ENCODE data around the gene HHATL. TPM values are rescaled to one million over a fixed set of nuclear protein-coding genes. Genes with fewer than 3 reads are reported as not detected.

HHATL gene
- total RNA-seq, 3 donors from 2014 or later (not counting 1 experiment from before 2014, with no cell fraction given) = not detected

GRCh38 chr3:42707620-42708355 is 5.2 kb upstream of the HHATL start:
- H3K4me1 ChIP-seq (ENCODE audit: control insufficient read depth, insufficient read depth, low read length) = no peaks in the 10 kb centered on the region
- H3K27ac Mint-ChIP-seq = no peak overlapping the region
- H3K36me3 ChIP-seq (ENCODE audit: control insufficient read depth, insufficient read depth, low read length) = no peaks in the 10 kb centered on the region
- WGBS (ENCODE audit: insufficient coverage) = 86% methylated on average over 8 of the region's 8 CpGs
- H3K4me3 ChIP-seq (ENCODE audit: low read length) = no peak overlapping the region
- H3K27ac ChIP-seq (ENCODE audit: low read length) = no peak overlapping the region
- no peak for TF ChIP-seq CTCF (IDR thresholded peaks at IDR 0.05)
- no peak overlapping the region for H3K4me3 Mint-ChIP-seq
- ATAC-seq = no peak
- intact Hi-C loops (cut with micrococcal nuclease) = no loop called here
- H3K9me3 ChIP-seq (ENCODE audit: control insufficient read depth, insufficient read depth, low read length) = no peaks in the 10 kb centered on the region
- DNase-seq = no peak
- peaks cover 0 to 7% of the 10 kb centered on the region in 2 donors for H3K27me3 Mint-ChIP-seq (ENCODE audit: low read depth in 2 of 2)
- H3K4me1 Mint-ChIP-seq = no peaks in the 10 kb centered on the region
- no peaks in the 10 kb centered on the region for H3K36me3 Mint-ChIP-seq
- no peaks in the 10 kb centered on the region for H3K27me3 ChIP-seq (ENCODE audit: control insufficient read depth, insufficient read depth, low read length)
- no peaks in the 10 kb centered on the region for H3K9me3 Mint-ChIP-seq

GRCh38 chr3:42706721-42707619 is 4.4 kb upstream of the HHATL start:
- Mint-ChIP-seq H3K27me3 (ENCODE audit: low read depth in 2 of 2) (peaks cover 0 to 7% of the 10 kb centered on the region in 2 donors), H3K4me1 (no peaks in the 10 kb centered on the region), H3K36me3 (no peaks in the 10 kb centered on the region), H3K27ac (no peak overlapping the region), H3K4me3 (no peak overlapping the region), H3K9me3 (no peaks in the 10 kb centered on the region)
- no peak for ATAC-seq
- no peak overlapping the region for H3K4me3 ChIP-seq (ENCODE audit: low read length)
- TF ChIP-seq CTCF (IDR thresholded peaks at IDR 0.05) = no peak
- WGBS (ENCODE audit: insufficient coverage) = 77% methylated on average over 6 of the region's 7 CpGs
- H3K27ac ChIP-seq (ENCODE audit: low read length) = no peak overlapping the region
- no peaks in the 10 kb centered on the region for H3K4me1 ChIP-seq (ENCODE audit: control insufficient read depth, insufficient read depth, low read length)
- no peak for DNase-seq
- no peaks in the 10 kb centered on the region for H3K27me3 ChIP-seq (ENCODE audit: control insufficient read depth, insufficient read depth, low read length)
- H3K9me3 ChIP-seq (ENCODE audit: control insufficient read depth, insufficient read depth, low read length) = no peaks in the 10 kb centered on the region
- intact Hi-C loops (cut with micrococcal nuclease) = no loop called here
- H3K36me3 ChIP-seq (ENCODE audit: control insufficient read depth, insufficient read depth, low read length) = no peaks in the 10 kb centered on the region

- no peaks in the 10 kb centered on the region for H3K9me3 ChIP-seq (ENCODE audit: control insufficient read depth, insufficient read depth, low read length)
- no peak for TF ChIP-seq CTCF (IDR thresholded peaks at IDR 0.05)
- no peak for DNase-seq
- no peaks in the 10 kb centered on the region for H3K36me3 ChIP-seq (ENCODE audit: control insufficient read depth, insufficient read depth, low read length)
- Mint-ChIP-seq H3K27ac (no peak overlapping the region), H3K27me3 (ENCODE audit: low read depth in 2 of 2) (peaks cover 0 to 8% of the 10 kb centered on the region in 2 donors), H3K36me3 (no peaks in the 10 kb centered on the region), H3K4me3 (no peak overlapping the region), H3K4me1 (peaks cover 0 to 7% of the 10 kb centered on the region in 2 donors), H3K9me3 (no peaks in the 10 kb centered on the region)
- no peak overlapping the region for H3K4me3 ChIP-seq (ENCODE audit: low read length)
- no peaks in the 10 kb centered on the region for H3K4me1 ChIP-seq (ENCODE audit: control insufficient read depth, insufficient read depth, low read length)
- 77% methylated on average over 10 of the region's 10 CpGs for WGBS (ENCODE audit: insufficient coverage)
- H3K27me3 ChIP-seq (ENCODE audit: control insufficient read depth, insufficient read depth, low read length) = no peaks in the 10 kb centered on the region
- intact Hi-C loops (cut with micrococcal nuclease) = no loop called here
- H3K27ac ChIP-seq (ENCODE audit: low read length) = no peak overlapping the region
- ATAC-seq = no peak
Observed at GRCh38 chr3:42705962-42706585, 3.5 kb upstream of the HHATL start.
